NCI-H2196 (cell line): ENCODE measurements around the gene TTK.

ENCODE experiments used
- DNase-seq: peaks from one replicate; lab custom pipeline; 2025; ENCODE audit not compliant: unreplicated experiment; lab: John Stamatoyannopoulos, UW

Gene TTK

DNA sequence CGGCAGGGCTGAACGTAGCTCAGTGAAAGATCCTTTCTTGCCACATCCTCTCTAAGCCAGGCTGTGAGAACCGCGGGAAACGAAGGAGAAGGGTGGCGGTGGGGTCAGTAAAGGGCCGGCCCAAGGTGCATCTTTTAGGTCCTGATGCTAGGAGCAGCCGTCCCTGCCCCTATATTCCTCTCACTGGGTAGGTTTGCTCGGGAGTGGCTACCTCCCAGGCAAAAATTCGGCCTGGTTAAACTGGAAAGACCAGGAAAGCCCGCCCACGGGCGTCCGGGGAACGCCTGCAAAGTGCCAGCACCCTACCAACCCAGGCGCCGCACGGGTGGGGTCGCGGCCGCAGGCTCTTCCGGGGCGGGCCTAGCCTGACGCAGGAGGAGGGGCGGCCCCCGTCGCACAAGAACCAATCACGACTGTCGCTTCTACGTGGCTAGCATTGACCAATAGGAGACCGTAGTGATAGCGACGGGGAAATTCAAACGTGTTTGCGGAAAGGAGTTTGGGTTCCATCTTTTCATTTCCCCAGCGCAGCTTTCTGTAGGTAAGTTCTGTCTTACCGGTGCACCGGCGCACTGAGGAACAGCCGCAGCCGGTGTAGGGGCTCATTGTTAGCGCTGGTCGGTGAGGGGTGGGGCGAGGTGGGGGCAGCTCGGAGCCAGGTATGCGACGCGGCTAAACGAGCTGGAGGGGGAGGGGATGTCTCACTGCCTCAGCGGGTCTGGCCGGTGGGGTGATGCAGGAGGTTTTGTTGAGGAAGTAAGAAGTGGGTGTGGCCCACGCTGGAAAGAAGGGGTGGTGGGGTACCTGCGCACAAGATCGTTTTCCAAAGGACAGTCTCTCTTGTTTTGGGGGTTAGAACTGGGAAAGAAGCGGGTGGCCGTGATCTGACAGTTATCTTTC lies at the start of gene TTK:
Gene TTK, plus strand, starts transcription at position 477 of the 900 bp plus-strand sequence. CDS start 1,195 bp downstream, outside the sequence.
- DNase-seq: peak; percentile 95

DNA sequence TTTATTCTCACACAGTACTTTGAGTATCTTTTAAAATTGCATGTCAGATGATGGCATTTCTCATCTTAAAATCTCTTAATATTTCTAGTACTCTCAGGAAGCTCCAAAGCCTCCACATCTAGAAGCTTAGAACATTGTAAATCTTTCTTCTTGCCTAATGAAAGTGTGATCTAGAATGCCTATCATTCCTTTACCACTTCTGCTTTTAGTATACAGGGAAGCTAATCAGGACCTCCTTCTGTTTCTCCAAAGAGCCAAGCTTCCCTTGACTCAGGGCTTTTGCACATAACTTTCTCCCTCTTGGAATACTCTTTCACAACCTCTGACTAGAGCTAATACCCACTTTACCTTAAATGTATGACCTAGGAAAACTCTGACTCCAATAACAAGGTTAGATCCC lies 49.6 kb upstream of the TTK start:
- no peak for DNase-seq

DNA sequence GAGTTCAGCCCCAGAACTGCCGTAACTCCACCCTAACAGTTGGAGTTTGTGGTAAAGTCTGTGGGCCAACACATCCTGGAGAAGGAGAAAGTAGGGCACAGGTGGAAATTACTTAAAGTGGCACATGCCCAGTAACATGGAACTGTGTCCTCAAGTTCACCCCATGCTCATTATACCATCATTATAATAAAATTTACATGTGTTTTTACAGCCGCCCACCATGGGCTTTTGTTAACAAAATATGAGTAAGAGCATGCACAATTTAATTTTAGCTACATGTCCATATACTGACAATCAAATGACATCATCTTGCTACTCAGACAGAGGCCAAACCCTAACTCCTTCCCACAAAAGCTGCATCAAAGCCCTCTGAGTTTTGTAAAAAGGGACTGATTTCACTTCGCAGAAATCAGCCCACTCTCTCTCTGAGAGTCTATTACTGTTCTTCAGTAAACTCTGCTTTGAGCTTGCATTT lies 39.8 kb upstream of the TTK start:
- DNase-seq: no peak

DNA sequence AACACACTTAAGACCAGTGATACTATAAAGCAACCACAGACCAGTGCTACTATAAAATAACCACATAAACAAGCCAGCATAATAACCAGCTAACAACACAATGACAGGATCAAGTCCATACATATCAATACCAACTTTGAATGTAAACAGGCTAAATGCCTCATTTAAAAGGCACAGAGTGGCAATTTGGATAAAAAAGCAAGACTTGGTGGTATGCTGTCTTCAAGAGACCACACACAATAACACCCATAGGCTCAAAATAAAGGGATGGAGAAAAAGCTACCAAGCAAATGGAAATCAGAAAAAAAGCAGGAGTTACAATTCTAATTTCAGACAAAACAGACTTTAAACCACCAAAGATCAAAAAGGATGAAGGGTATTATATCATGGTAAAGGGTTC lies 37.3 kb upstream of the TTK start:
- DNase-seq: no peak

DNA sequence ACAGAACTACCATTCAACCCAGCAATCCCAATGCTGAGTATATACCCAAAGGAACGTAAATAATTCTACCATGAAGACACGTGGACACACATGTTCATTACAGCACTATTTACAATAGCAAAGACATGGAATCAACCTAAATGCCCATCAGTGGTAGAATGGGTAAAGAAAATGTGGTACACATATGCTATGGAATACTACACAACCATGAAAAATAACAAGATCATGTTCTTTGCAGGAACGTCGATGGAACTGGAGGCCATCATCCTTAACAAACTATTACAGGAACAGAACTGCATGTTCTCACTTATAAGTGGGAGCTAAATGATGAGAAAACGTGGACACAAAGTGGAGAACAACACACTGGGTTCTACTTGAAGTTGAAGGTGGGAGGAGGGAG lies 34.7 kb upstream of the TTK start:
- no peak for DNase-seq

DNA sequence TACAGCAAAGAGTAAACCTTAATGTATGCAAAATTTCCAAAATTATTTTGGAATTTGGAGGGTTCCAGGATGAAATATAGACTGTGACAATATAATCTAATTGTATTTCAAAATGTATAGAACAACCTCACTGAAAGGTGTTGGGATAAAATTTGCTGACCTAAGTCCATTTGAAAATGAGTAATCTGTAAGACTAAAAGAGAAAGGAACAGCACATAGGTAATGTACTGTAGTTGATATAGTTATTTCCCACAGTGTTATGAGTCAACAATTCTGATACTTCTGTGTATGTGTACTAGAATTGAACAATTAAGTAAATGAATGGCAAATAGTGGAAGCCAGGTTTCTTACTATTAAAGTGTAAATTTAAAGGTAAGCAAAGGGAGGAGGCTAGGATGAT lies 33.3 kb upstream of the TTK start:
- DNase-seq: no peak

DNA sequence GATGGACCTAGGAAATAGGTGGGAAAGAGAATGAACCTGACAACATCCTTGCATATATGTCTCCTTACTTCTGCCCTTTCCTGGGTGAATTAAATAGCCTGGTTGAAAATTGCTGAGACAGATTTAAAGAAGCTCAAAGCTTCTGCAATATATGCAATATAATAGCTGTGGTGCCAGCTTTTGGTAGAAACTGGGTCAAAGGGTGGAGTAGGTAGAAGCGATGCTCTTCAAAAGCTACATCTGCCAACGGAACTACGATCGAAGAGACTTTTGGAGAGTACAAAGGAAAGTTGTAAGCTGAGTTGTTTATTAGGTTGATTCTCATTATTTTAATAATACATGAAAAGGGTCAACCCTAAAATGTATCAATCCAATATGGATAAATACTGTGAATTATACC lies 22.8 kb upstream of the TTK start:
- DNase-seq: no peak

DNA sequence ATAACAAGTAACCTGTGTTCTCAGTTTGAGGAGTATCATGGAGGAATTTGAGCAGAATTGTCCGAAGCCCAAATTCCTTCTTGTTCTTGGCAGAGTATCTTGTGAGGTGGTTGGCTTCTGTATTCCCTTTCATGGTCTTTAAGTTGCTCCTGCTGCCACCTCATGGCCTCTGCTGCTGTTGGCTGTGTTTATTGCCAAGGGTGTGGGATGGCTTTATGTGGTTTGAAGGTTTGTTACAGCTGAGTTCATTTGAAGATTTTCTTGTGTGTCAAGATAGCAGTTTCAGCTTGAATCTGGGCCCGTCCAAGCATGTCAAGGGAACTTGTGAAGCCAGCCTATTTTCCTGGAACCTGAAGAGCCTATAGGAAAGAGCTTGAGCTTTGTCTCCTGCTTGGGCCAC lies 20.2 kb upstream of the TTK start:
- DNase-seq: no peak

DNA sequence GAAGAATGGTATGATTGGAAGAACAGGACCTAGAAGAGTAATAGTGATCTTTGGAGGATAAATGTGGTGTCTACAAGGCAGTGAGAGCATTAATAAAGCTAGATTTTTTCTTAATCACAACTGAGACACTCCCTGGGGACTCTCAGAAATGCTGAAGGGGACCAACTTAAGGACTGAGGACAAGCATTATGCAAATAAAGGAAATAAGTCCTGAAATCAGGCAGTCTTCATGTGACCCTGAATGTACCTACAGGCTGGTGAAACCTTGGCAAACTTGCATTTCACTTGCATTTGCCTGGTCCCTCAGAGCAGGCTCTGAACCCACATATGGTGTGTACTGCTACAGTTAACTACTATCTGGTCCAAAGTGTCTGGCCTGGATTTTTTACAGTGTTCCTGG lies 19.3 kb upstream of the TTK start:
- no peak for DNase-seq

DNA sequence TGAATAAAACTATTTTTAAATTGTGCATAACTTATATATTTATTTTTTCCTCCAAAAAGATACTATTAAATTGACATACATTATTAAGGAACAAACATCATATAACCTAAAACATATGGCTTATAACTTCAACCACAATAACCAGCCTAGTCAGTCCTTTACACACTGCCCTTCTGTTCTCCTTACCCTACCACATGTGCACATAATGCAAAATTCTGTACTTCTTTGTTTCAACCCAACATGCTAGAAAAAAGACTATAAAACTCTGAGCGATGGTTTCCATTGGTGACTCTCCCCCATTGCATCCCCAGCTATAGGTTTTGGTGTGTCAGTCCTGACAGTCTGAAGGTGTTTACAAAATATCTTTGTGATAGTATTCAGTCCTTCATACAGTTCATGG lies 14.8 kb upstream of the TTK start:
- DNase-seq: no peak

DNA sequence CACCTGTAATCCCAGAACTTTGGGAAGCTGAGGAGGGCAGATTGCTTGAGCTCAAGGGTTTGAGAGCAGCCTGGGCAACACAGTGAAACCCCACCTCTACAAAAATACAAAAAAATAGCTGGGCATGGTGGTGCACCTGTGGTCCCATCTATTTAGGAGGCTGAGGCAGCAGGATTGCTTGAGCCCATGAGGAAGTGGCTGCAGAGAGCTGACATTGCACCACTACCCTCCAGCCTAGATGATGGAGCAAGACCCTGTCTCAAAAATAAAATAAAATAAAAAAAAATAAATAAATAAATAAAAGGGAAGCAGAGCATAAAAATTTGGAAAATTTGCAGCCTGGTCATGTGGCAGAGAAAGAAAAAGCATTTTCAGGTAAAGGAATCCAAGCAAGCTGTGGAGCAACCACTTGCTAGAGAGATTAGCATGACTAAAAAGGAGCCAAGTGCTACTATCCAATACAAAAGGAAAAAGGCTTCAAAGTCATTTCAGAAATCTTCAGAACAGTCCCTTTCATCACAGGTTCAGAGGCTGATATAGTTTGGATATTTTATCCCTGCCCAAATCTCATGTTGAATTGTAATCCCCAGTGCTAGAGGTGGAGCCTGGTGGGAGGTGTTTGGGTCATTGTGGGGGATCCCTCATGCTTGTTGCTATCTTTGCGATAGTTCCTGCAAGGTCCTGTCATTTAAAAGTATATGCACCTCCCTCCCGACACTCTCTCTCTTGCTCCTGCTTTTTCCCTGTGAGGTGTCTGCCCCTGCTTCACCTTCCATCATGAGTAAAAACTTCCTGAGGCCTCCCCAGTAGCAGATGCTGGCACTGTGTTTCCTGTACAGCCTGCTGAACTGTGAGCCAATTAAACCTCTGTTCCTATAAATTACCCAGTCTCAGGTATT lies 11.2 kb upstream of the TTK start:
- no peak for DNase-seq

DNA sequence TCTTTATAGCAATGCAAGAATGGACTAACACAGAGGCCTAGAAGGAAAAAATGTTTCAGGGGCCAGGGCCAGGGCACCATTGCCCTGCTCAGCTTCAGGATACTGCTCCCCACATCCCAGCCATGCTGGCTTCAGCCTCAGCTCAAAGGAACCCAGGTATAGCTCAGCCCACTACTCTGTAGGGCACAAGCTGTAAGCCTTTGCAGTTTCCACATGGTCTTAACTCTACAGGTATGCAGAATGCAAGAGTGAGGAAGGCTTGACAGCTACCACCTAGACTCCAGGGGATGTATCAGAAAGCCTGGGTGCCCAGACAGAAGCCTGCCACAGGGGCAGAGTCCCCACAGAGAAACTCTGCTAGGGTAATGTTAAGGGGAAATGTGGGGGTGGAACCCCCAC lies 10.5 kb upstream of the TTK start:
- DNase-seq: no peak

DNA sequence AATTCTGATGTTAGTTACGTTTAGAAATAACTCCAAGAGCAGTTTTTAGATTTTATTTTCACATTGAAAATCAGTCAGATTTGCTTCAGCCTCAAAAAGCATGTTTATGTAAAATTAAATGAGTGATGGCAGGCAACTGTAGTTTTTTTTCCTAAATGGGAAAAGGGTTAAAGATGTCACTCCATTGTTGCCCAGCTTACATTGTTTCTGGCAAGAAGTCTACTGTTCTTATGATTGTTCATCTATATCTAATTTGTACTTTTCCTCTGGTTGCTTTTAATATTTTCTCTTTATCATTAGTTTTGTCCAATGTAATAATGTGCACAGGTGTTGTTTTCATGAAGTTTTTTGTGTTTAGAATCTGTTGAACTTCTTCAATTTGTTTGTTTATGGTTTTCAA lies 6.7 kb upstream of the TTK start:
- no peak for DNase-seq

DNA sequence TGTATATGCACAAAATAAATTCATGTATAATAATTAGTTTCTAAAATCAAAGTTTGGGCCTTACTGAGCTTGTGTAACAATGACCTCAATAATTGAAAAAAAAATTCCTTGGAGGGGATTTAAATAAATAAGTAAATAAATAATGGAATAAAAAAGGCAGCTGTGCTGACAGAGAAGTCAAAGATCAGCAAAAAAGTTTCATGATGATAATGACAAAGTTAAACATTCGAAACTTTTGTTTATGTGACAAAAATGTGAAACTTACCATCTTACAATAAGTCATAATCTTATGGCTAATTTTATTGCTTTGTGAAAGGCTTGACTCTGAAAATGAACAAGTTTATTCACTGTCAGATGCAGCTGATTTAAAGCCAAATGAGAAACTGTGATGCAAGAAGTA lies 3.1 kb upstream of the TTK start:
- no peak for DNase-seq

DNA sequence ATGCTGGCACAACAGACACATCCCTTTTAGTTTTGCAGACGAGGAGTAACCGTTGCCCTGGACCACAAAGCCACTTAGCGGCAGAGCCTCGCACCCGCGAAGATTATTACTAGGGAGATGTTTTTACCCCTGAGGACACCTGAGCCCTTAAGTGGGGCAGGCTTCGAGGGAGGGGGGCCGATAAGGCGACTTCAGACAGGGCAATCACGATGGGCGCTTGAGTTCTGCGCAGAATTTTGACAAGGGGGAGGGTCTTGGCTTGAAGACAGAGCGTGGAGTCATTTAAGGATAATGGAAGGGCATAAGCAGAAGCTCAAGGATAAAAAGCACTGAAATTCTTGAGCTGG lies 650 bp upstream of the TTK start:
- peak; percentile 58 for DNase-seq

DNA sequence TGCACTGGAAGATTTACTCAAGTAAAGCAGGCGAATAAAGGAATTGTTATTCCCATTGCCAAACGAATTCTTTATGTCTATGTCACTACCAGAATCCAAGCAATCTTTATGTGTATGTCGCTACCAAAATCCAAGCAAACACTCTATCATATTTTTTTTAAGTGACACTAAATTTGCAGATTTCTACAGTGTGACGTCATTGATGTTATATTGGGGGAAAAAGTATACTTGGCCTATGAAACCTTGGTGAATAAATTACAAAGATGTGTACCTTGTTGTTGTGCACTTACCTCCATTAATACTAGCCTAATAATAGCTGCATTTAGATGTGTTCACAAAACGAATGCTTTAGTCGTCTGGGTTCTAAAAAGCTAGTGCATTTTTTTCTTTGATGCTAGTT lies 957 bp downstream of the TTK start:
- no peak for DNase-seq

DNA sequence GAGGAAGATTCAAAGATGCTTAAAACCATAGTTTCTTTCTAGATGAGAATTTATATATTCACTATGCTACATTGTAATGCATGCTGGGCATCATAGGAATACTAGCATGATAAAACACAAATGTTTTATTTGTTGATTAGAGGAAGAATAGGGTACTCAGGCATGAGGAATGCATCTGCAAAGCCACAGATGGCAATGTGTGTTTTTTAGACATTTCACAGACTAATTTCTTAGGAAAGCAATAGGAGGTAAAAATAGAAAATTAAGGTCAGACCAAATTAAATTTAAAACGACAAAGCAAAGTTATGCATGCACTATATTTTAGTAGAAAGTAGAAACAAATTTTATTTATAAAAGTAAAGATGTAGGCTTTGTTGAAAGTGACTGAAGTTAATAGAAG lies 2.1 kb downstream of the TTK start:
- no peak for DNase-seq

DNA sequence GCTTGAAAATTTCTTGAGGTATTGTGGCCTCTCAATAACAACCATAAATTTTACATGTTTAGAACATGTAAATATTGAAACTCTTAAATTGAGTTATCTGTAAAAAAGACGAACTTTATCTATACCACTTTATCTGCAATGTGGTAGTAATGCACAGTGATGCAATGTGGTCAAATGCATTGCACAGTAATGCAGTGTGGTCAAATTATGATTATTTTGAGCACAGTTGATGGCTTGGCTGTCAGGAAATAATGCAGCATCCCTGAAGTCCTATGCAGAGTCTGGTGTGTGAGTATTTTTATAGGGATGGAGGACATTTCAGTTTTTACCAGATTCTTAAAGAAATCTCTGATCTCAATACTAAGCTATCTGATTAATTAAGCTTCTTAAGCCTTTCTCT lies 5.1 kb downstream of the TTK start:
- no peak for DNase-seq

DNA sequence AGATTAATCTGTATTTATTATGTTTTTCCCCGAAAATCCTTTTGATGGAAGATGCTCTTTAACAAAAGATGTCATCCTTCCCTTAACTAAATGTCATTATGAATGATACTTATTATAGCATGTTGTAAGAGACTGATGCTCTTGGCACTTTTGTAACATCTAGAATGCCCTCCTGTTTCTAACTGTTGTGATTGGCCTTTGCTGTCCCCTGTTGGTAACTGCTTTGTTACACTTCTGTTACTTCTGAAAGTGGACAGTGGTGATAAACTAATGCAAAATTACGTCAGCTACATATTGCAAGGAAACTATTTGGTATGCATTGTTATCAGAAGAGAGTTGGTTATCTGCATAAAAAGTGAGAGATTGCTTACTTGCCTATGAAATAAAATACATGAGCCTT lies 5.8 kb downstream of the TTK start:
- DNase-seq: no peak

DNA sequence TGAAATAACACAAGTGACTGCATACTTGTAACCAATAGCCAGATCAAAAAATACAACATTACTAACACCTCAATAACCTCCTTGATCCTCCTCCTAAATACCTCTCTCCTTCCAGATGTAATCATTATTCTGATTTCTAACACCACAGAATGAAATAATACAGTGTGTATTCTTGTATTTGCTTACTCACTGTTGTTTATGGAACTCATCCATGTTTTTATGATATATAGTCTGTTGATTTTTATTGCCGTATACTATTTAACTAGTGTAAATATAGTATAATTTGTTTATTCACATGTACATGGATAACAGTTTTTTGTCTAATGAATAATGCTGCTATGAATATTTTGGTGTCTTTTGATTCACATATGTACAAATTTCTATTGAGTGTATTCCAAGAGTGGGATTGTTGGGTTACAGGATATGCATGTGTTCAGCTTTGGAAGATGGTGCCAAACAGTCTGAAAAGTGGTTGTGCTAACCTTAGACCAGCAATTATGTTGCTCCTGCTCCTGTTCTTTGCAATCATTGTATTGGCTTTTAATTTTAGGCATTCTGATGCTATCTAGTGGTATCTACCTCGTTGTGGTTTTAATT lies 11.5 kb downstream of the TTK start:
- no peak for DNase-seq

DNA sequence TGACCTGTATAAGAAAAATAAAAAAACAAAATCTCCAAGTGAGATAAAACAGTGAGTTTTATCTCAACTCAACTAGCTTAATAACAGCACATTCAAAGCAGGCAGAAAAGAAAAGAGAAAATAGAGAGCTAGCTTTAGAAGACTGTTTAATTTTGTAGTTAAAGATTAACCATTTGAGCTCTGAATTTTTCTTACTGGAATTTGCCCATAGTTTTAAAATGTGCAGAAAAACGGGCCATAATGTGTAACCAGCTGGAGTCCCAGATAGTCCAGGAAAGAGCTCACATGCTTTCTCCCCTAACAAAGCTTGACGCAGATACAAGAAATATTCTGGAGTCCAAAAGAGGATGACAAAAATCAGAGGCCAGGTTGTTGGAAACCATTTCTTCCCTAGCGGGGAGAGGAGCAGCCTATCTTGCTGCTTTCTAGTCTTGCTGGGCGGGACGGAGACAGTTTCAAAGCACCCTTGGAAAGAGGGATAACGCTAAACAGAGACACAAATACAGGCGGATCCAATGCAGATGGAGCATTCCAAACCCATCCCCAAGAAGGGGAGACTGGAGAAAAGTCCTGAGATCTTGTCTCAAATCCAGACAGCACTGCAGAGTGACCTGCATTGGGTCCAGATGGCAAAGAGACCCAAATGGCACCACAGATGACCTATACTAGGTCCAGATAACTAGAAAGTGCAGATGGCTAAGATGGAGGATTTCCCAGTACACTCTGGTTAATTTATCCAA lies 16.1 kb downstream of the TTK start:
- no peak for DNase-seq
